HG02981 (cell line): ENCODE data around the gene IGFBP3.
"Not testable (repeated sequence)": the region's sequence is repeated elsewhere in the genome, so short reads cannot be mapped to it uniquely, and the experiment has no call there.

Source experiments
- ATAC-seq: cut with Tn5 transposase; IDR thresholded peaks from one replicate; pipeline ENCODE4 v1.9.1; 2021; ENCODE audit warnings: mild to moderate bottlenecking, moderate library complexity; ENCODE audit not compliant: unreplicated experiment

IGFBP3 gene

GRCh38 chr7:45920502-45921380, at the start of gene IGFBP3:
Gene IGFBP3 (minus strand): TSS chr7:45921272. CDS start chr7:45921140, 132 bp downstream.
- no peak for ATAC-seq

GRCh38 chr7:45970454-45970853, 49.4 kb upstream of the IGFBP3 start:
- no peak for ATAC-seq

- no peak for ATAC-seq
These were observed 48.9 kb upstream of the IGFBP3 start for GRCh38 chr7:45969940-45970339.

- no peak for ATAC-seq
These were observed 47.9 kb upstream of the IGFBP3 start for GRCh38 chr7:45968856-45969541.

- no peak for ATAC-seq
These were observed 47.2 kb upstream of the IGFBP3 start for GRCh38 chr7:45968312-45968711.

GRCh38 chr7:45967591-45968157, 46.6 kb upstream of the IGFBP3 start:
- no peak for ATAC-seq

- no peak for ATAC-seq
These were observed 41.8 kb upstream of the IGFBP3 start for GRCh38 chr7:45962861-45963260.

GRCh38 chr7:45957721-45958120, 36.6 kb upstream of the IGFBP3 start:
- ATAC-seq: no peak

GRCh38 chr7:45955286-45955685, 34.2 kb upstream of the IGFBP3 start:
- no peak for ATAC-seq

- ATAC-seq: not testable (repeated sequence)
These were observed 32.0 kb upstream of the IGFBP3 start for GRCh38 chr7:45953055-45953454.

GRCh38 chr7:45944058-45944457, 23.0 kb upstream of the IGFBP3 start:
- ATAC-seq: no peak

- no peak for ATAC-seq
These were observed 19.9 kb upstream of the IGFBP3 start for GRCh38 chr7:45940939-45941338.

- not testable (repeated sequence) for ATAC-seq
These were observed 19.2 kb upstream of the IGFBP3 start for GRCh38 chr7:45940237-45940781.

- ATAC-seq: no peak
These were observed 18.5 kb upstream of the IGFBP3 start for GRCh38 chr7:45939574-45939973.

GRCh38 chr7:45938626-45939302, 17.7 kb upstream of the IGFBP3 start:
- ATAC-seq: no peak

GRCh38 chr7:45937862-45938261, 16.8 kb upstream of the IGFBP3 start:
- ATAC-seq: no peak

GRCh38 chr7:45937301-45937700, 16.2 kb upstream of the IGFBP3 start:
- no peak for ATAC-seq

- no peak for ATAC-seq
These were observed 9.9 kb upstream of the IGFBP3 start for GRCh38 chr7:45930967-45931366.

- ATAC-seq: no peak
These were observed 6.6 kb upstream of the IGFBP3 start for GRCh38 chr7:45927721-45928120.

GRCh38 chr7:45924283-45924682, 3.2 kb upstream of the IGFBP3 start:
- ATAC-seq: no peak

- no peak for ATAC-seq
These were observed 2.7 kb upstream of the IGFBP3 start for GRCh38 chr7:45923818-45924217.
